ENCODE measurements around the gene PANK3. TPM values are rescaled to one million over a fixed set of nuclear protein-coding genes. Genes with fewer than 3 reads are reported as not detected.

The PANK3 gene
- total RNA-seq, 1 donor from 2014 or later, result 43.2 TPM

DNA sequence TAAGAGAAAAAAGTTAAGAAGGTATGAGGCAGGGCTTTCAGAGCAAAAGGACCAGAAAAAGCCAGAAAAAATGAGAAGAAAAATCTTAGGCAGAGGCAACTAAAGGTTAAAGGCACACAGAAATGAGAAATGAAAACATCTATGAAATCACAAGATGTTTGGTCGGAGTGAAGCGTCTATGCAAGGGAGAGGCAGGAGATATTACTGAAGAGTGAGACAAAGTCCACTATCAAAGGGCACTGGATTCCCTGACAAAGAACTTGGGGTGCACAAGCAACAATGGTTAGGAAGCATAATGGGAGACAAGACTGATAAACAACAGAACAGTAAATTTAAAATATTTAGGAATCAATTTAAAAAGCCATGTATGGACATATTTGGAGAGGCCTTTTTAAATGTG lies 16.9 kb downstream of the PANK3 start:
- DNase-seq (no peak), ATAC-seq (no peak)
- Histone ChIP-seq H3K27ac (no peak overlapping the region), H3K4me3 (no peak overlapping the region), H3K36me3 (peaks cover 85% of the 10 kb centered on the region), H3K4me1 (no peaks in the 10 kb centered on the region), H3K27me3 (ENCODE audit: low read depth) (no peaks in the 10 kb centered on the region), H3K9me3 (no peaks in the 10 kb centered on the region)
- TF ChIP-seq, protein P1, sequence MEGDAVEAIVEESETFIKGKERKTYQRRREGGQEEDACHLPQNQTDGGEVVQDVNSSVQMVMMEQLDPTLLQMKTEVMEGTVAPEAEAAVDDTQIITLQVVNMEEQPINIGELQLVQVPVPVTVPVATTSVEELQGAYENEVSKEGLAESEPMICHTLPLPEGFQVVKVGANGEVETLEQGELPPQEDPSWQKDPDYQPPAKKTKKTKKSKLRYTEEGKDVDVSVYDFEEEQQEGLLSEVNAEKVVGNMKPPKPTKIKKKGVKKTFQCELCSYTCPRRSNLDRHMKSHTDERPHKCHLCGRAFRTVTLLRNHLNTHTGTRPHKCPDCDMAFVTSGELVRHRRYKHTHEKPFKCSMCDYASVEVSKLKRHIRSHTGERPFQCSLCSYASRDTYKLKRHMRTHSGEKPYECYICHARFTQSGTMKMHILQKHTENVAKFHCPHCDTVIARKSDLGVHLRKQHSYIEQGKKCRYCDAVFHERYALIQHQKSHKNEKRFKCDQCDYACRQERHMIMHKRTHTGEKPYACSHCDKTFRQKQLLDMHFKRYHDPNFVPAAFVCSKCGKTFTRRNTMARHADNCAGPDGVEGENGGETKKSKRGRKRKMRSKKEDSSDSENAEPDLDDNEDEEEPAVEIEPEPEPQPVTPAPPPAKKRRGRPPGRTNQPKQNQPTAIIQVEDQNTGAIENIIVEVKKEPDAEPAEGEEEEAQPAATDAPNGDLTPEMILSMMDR (IDR thresholded peaks at IDR 0.05), result no peak
- intact Hi-C loops (cut with DNase I), result no loop called here

DNA sequence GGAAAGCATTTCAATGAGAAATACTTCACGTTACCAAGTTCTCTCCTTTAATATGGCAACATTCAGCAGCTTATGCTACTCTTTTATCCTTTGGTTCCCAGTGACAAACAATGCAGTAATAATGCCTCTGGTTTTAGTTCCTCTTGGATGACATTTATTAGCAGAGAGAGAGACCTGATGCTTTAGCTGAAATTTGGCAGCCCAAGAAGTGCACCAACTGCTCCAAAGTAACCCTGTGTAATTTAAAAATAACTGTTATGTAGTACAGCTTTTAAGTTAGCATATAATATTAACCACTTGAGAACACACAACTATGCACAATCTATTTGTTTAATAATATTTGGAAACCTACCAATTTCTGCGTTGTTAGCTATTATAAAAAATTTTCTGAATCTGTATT lies 21.8 kb downstream of the PANK3 start:
- TF ChIP-seq, protein P1 (IDR thresholded peaks at IDR 0.05), result no peak
- ATAC-seq (no peak), DNase-seq (no peak)
- Histone ChIP-seq H3K4me3 (no peak overlapping the region), H3K27me3 (ENCODE audit: low read depth) (no peaks in the 10 kb centered on the region), H3K4me1 (no peaks in the 10 kb centered on the region), H3K9me3 (no peaks in the 10 kb centered on the region), H3K36me3 (peaks cover 82% of the 10 kb centered on the region), H3K27ac (no peak overlapping the region)
- intact Hi-C loops (cut with DNase I), result no loop called here

DNA sequence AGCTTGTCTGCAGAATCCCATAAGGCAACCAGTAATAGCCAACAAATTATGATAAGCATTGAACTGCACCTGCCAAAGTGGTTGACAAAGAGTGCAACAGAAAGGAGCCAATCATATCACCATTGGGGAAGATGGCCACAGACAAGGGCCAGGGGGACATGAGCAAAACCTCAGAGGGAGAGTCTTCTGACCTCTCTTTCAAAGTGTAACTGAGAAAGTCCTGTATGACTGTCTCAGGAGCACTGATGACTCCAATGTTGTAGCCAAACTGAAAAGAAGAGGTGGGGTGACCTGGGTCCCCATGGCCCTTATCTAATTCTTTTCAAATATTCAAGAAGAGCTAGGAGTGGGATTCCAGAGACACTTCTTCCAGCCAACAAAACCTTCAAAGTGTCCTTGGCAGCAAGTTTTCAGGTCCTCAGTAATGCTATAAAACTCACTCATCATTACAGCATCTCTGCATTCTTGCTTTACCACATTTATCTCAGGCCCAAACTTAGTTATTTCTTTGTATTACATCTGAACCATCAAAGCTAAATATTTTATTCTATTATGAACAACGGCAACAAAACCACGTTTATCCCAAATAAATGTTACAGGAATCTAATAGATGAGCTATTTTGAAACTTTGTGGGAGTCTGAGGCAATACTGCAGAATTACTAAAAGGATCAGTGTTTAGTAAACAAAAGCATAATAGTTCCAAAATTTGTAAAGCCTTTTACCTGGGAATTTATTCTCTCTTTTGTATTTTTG lies 25.6 kb downstream of the PANK3 start:
- TF ChIP-seq, protein P1 (IDR thresholded peaks at IDR 0.05), result no peak
- no peaks in the 10 kb centered on the region for H3K4me1 ChIP-seq
- no peaks in the 10 kb centered on the region for H3K27me3 ChIP-seq (ENCODE audit: low read depth)
- DNase-seq, result no peak
- peaks cover 50% of the 10 kb centered on the region for H3K36me3 ChIP-seq
- H3K9me3 ChIP-seq, result no peaks in the 10 kb centered on the region
- no peak overlapping the region for H3K27ac ChIP-seq
- no peak for ATAC-seq
- intact Hi-C loops (cut with DNase I), result no loop called here
- no peak overlapping the region for H3K4me3 ChIP-seq

DNA sequence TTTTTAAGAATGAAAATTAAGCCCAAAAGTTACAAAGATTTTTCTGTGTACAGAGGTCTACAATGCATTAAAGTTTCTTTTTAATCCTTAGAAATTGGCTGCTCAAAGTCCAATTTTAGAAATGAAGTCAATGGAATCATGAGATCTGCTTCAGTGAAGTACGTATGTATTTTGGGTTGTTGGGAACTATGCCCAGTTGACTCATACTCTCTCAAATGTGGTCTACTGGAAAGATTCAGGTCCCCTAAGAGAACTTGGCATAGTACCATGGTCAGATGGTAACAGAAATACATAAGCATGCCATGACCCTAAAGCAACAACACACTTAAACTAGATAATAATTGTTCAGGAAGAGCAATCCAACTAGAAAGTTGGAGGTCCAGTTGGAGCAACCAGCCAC lies 27.0 kb downstream of the PANK3 start:
- Histone ChIP-seq H3K4me3 (no peak overlapping the region), H3K9me3 (no peaks in the 10 kb centered on the region), H3K27me3 (ENCODE audit: low read depth) (no peaks in the 10 kb centered on the region), H3K4me1 (no peaks in the 10 kb centered on the region), H3K27ac (no peak overlapping the region), H3K36me3 (peaks cover 35% of the 10 kb centered on the region)
- TF ChIP-seq, protein P1 (IDR thresholded peaks at IDR 0.05), result no peak
- intact Hi-C loops (cut with DNase I), result no loop called here
- ATAC-seq (no peak), DNase-seq (no peak)

DNA sequence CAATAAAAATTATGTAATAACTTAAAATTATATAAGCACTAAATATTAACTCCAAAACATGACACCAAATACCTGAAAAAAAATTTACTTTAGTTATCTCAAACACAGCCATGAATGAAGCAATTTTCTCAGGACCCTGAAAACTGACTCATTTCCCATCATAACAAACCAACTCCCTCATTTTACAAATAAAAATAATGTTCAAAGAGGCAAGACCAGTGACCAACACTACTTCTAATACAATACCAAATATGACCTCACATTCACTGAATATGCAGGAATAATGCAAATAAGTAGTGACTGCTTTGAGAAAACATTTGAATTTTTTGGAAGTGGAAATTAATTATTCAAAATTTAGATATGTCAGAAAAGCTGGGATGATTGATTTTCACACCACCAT lies 28.5 kb downstream of the PANK3 start:
- H3K27me3 ChIP-seq (ENCODE audit: low read depth), result no peaks in the 10 kb centered on the region
- no peaks in the 10 kb centered on the region for H3K9me3 ChIP-seq
- DNase-seq (no peak), ATAC-seq (no peak)
- no peaks in the 10 kb centered on the region for H3K4me1 ChIP-seq
- TF ChIP-seq, protein P1 (IDR thresholded peaks at IDR 0.05), result no peak
- no peak overlapping the region for H3K4me3 ChIP-seq
- intact Hi-C loops (cut with DNase I), result no loop called here
- no peak overlapping the region for H3K27ac ChIP-seq
- H3K36me3 ChIP-seq, result peaks cover 23% of the 10 kb centered on the region

All from lower lobe of right lung (tissue), 2 donors.